IPS DF 6.9 (cell line): Measurements from ENCODE around the gene ZNF133.
A peak's percentile ranks its signal among the peaks of the same experiment; 100 is the strongest.
"Not testable (repeated sequence)": the region's sequence is repeated elsewhere in the genome, so short reads cannot be mapped to it uniquely, and the experiment has no call there.

Experiments used
- DNase-seq: peaks from one replicate; pipeline ENCODE4 v3.0.0-alpha.2; 2013; ENCODE audit warnings: low read depth, low spot score
- H3K27ac ChIP-seq: one replicate; pipeline ENCODE4 v1.5.1; 2013; ENCODE audit warnings: low read length, control low read depth
- H3K27me3 ChIP-seq: 2 replicates; pipeline ENCODE4 v1.6.1; 2013; ENCODE audit warnings: mild to moderate bottlenecking, low read length; ENCODE audit not compliant: control insufficient read depth, insufficient read depth
- H3K36me3 ChIP-seq: 2 replicates; pipeline ENCODE4 v1.6.1; 2013; ENCODE audit warnings: low read length; ENCODE audit not compliant: control insufficient read depth, insufficient read depth
- H3K4me1 ChIP-seq: 2 replicates; pipeline ENCODE4 v1.6.1; 2013; ENCODE audit warnings: low read length; ENCODE audit not compliant: control insufficient read depth, insufficient read depth
- H3K4me3 ChIP-seq: 2 replicates; pipeline ENCODE4 v1.5.1; 2013; ENCODE audit warnings: mild to moderate bottlenecking, low read length
- H3K9me3 ChIP-seq: 2 replicates; pipeline ENCODE4 v1.6.1; 2013; ENCODE audit warnings: low read length, inconsistent platforms; ENCODE audit not compliant: control insufficient read depth, insufficient read depth
- WGBS: extraction: QIAGEN DNeasy Blood & Tissue Kit; methylation state at CpG from one replicate; pipeline ENCODE4 v1.1.7; 2013; ENCODE audit warnings: mixed read lengths, missing lambda C conversion rate; ENCODE audit not compliant: insufficient read length, insufficient coverage; 5-methylcytosine and 5-hydroxymethylcytosine counted together

Gene ZNF133

DNA sequence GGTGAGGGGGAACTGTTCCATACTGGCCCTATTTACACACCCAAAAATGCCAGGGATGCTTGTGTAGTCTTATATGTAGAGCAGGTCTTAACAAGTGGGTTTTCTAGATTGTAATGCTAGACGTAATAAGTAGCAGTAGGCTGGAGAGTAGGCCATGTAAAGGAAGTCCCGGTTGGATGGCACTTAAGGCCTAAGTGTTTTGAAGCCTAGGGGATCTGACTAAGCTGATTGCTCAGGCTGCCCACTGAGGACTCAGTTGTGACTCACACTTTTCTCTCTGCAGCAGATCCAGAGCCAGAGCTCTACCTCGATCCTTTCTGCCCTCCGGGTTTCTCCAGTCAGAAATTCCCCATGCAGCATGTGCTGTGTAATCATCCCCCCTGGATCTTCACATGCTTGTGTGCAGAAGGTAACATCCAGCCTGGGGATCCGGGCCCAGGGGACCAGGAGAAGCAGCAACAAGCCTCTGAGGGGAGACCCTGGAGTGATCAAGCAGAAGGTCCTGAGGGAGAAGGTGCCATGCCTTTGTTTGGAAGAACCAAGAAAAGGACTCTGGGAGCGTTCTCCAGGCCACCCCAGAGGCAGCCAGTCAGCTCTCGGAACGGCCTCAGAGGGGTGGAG is 26.6 kb downstream of the ZNF133 start:
- DNase-seq = no peak
- no CpG with 5 or more reads among the region's 8 CpGs for WGBS
- H3K27ac ChIP-seq = no peak overlapping the region

GRCh38 chr20:18316166-18316565 is 27.8 kb downstream of the ZNF133 start:
- no CpG with 5 or more reads among the region's 15 CpGs for WGBS
- H3K27me3 ChIP-seq = no peaks in the 10 kb centered on the region
- no peaks in the 10 kb centered on the region for H3K4me1 ChIP-seq
- no peak overlapping the region for H3K27ac ChIP-seq
- H3K36me3 ChIP-seq = peaks cover 5% of the 10 kb centered on the region; the same call in 1 of the 2 replicates
- DNase-seq = no peak
- no peak overlapping the region for H3K4me3 ChIP-seq
- H3K9me3 ChIP-seq = no peaks in the 10 kb centered on the region

More for the DNA sequence above, 26.6 kb downstream of the ZNF133 start:
- Histone ChIP-seq H3K27me3 (no peaks in the 10 kb centered on the region), H3K4me1 (no peaks in the 10 kb centered on the region), H3K36me3 (peaks cover 5% of the 10 kb centered on the region; the same call in 1 of the 2 replicates), H3K9me3 (no peaks in the 10 kb centered on the region), H3K4me3 (no peak overlapping the region)

DNA sequence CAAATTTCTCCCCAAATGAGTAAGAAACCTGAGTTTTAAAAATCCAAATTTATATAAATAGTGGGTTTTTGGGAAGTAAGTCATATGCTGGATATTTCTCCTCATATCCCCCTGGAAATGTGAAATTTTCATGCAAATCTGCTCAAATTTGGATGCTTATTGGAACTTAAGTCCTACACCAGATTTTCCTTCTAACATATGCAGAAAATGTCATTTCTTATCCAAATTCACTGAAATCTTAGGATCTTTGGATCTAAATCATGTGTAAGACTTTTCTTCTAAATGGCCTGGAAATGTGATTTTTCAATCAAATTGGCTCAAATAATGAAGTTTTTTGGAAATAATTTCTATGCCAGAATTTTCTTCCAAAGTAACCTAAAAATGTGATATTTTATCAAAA is 33.0 kb downstream of the ZNF133 start:
- no peak overlapping the region for H3K27ac ChIP-seq
- H3K27me3 ChIP-seq = no peaks in the 10 kb centered on the region
- no peaks in the 10 kb centered on the region for H3K9me3 ChIP-seq
- H3K36me3 ChIP-seq = 0 out of 2 replicates have a peak, but pooled peaks cover 5% of the 10 kb centered on the region
- no peak for DNase-seq
- H3K4me3 ChIP-seq = no peak overlapping the region
- H3K4me1 ChIP-seq = 0 out of 2 replicates have a peak, but pooled peaks cover 1% of the 10 kb centered on the region

DNA sequence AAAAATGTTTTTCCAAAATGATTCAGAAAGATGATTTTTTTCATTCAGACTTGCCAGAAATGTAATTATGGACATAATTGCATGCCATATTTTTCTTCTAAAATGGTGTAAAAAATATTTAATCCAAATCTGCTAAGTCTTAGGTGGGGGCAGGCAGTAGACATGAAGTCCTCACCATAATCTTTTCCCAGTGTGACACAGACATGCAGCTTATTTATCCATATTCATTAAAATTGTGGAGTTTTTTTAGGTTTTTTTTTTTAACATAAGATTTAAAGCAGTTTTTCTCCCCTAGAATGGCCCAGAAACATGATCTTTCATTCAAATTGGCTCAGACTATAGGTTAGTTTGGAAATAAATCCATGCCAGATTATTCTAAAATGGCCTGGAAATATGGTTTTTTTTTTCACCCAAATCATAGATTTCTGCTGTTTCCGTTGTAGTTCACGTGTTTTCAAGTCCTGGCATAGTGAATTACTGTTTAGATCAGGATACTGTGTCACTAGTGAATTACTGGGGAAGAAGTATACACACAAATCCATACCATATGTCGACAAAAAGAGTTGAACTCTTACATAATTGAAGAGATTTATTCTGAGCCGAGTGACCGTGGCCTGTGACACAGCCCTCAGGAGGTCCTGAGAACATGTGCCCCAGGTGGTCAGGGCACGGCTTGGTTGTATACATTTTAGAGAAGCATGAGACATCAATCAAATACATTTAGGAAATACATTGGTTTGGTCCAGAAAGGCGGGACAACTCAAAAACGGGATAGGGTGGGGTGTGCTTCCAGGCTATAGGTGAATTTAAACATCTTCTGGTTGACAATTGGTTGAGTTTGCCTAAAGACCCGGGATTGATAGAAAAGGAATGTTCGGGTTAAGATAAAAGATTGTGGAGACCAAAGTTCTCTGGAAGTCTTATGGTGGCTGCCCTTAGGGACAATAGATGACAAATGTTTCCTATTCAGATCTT is 33.9 kb downstream of the ZNF133 start:
- Histone ChIP-seq H3K4me1 (0 out of 2 replicates have a peak, but pooled peaks cover 1% of the 10 kb centered on the region), H3K4me3 (no peak overlapping the region), H3K9me3 (no peaks in the 10 kb centered on the region), H3K27ac (no peak overlapping the region), H3K27me3 (no peaks in the 10 kb centered on the region), H3K36me3 (0 out of 2 replicates have a peak, but pooled peaks cover 1% of the 10 kb centered on the region)
- DNase-seq = no peak
- WGBS = no CpG with 5 or more reads among the region's 10 CpGs

DNA sequence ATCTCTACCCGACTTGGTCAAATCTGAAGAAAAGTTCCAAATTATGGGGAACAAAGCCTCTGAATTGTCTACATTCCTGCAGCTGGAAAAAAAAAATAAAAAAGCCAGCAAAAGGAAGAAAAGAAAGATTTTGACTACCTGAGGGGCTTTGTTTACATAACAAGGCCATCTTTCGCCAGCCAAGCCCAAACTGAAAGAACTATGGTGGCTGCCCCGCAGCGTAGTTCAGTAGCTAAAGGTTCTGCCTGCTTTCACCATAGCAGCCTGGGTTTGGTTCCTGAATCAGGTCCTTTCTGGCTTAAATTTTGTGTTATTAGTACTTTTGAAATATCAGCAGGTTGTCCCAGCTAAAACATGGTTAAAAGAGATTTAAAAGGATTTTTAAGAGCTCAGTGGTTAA is 35.4 kb downstream of the ZNF133 start:
- no peak overlapping the region for H3K4me3 ChIP-seq
- no CpG with 5 or more reads among the region's 4 CpGs for WGBS
- no peaks in the 10 kb centered on the region for H3K36me3 ChIP-seq
- no peaks in the 10 kb centered on the region for H3K27me3 ChIP-seq
- 0 out of 2 replicates have a peak, but pooled peaks cover 1% of the 10 kb centered on the region for H3K4me1 ChIP-seq
- no peak overlapping the region for H3K27ac ChIP-seq
- H3K9me3 ChIP-seq = no peaks in the 10 kb centered on the region
- peak; percentile 37 for DNase-seq

GRCh38 chr20:18324596-18325089 is 36.3 kb downstream of the ZNF133 start:
- no peaks in the 10 kb centered on the region for H3K36me3 ChIP-seq
- 0 out of 2 replicates have a peak, but pooled peaks cover 1% of the 10 kb centered on the region for H3K4me1 ChIP-seq
- no peak overlapping the region for H3K27ac ChIP-seq
- DNase-seq = no peak
- 100% methylated on average over 1 of the region's 3 CpGs for WGBS
- H3K27me3 ChIP-seq = no peaks in the 10 kb centered on the region
- no peak overlapping the region for H3K4me3 ChIP-seq
- no peaks in the 10 kb centered on the region for H3K9me3 ChIP-seq

- no peaks in the 10 kb centered on the region for H3K36me3 ChIP-seq
- 0 out of 2 replicates have a peak, but pooled peaks cover 1% of the 10 kb centered on the region for H3K4me1 ChIP-seq
- no peaks in the 10 kb centered on the region for H3K27me3 ChIP-seq
- DNase-seq = no peak
- WGBS = no CpG with 5 or more reads among the region's 2 CpGs
- no peak overlapping the region for H3K27ac ChIP-seq
- H3K9me3 ChIP-seq = no peaks in the 10 kb centered on the region
- H3K4me3 ChIP-seq = no peak overlapping the region
These were observed 38.7 kb downstream of the ZNF133 start for GRCh38 chr20:18326990-18327389.

GRCh38 chr20:18331694-18332093 is 43.4 kb downstream of the ZNF133 start:
- Histone ChIP-seq H3K36me3 (no peaks in the 10 kb centered on the region), H3K4me1 (no peaks in the 10 kb centered on the region), H3K27me3 (no peaks in the 10 kb centered on the region), H3K27ac (no peak overlapping the region), H3K4me3 (no peak overlapping the region), H3K9me3 (no peaks in the 10 kb centered on the region; the same call in 1 of the 2 replicates)
- DNase-seq = no peak
- no CpG with 5 or more reads among the region's 2 CpGs for WGBS

DNA sequence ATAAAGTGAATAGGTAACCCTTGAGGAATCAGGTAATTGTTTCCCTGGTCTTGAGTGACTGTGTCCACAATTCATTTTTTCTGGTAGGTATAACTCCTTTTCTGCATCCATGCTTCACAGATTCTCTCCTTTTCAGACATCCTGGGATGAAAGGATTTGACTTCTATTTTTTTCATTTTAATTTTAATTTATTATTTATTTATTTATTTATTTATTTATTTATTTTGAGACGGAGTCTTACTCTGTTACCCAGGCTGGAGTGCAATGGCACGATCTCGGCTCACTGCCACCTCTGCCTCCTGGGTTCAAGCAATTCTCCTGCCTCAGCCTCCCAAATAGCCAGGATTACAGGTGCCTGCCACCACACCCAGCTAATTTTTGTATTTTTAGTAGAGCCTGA is 61.4 kb downstream of the ZNF133 start:
- H3K4me1 ChIP-seq, DNase-seq, H3K9me3 ChIP-seq, H3K27ac ChIP-seq, H3K36me3 ChIP-seq, H3K27me3 ChIP-seq, H3K4me3 ChIP-seq: not testable (repeated sequence)
- no CpG with 5 or more reads among the region's 3 CpGs for WGBS

DNA sequence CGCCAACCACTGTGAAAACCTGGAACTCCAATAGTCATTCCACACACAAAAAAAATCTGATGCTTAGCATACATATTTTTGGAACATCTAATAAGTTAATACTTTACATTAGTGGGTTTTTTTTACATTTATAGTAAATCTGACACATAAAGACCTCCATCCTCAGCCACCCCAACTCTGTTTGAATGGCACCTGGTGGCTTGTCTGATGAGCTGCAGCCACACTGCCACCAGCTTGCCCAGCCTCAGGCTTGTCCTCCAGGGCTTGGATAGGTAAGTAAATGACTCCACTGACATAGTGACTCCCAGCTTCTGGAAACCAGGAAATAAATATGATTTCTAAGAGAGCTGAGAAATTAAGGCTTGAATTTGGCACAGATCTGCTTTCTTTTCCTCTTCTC is 71.5 kb downstream of the ZNF133 start:
- WGBS = no CpG with 5 or more reads among the region's 1 CpG
- Histone ChIP-seq H3K9me3 (no peaks in the 10 kb centered on the region), H3K36me3 (no peaks in the 10 kb centered on the region), H3K27ac (no peak overlapping the region), H3K4me3 (no peak overlapping the region), H3K27me3 (no peaks in the 10 kb centered on the region), H3K4me1 (no peaks in the 10 kb centered on the region)
- DNase-seq = no peak
